ENCODE results near the gene UPP2. TPM values are rescaled to one million over a fixed set of nuclear protein-coding genes. Genes with fewer than 3 reads are reported as not detected.

UPP2 gene
- polyA plus RNA-seq, 4 donors = 0.19 TPM; not detected in 3

DNA sequence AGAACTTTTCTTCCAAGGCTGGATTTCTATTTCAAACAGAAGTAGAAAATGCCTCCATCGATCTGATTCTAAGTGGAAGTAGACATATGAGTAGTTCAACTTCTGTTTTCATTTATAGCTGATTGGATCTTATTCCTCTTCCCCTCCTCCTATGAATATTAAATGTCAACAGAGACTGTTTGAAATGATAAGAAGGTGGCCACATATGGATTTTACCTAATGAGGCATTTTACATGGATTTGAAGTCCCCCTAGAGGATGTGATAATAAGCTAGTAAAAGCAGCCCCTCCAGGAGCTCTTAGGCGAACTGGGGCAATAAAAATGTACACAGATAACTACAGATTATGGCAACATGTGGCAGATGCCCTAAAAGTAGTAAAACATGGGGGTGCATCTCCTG lies 71.0 kb downstream of the UPP2 start:
- 21 to 39% (median 33%) methylated on average over 2 of the region's 2 CpGs for WGBS, 3 donors
- DNase-seq (no peak), FAIRE-seq (no peak)
- Histone ChIP-seq H3K36me3 (ENCODE audit: control insufficient read depth in 3 of 3, insufficient read depth in 2 of 3, low read depth in 1 of 3, low read length in 3 of 3) (no peaks in the 10 kb centered on the region), H3K4me1 (ENCODE audit: control insufficient read depth in 3 of 3, insufficient read depth in 2 of 3, low read depth in 1 of 3, low read length in 2 of 3) (no peaks in the 10 kb centered on the region), H3K27ac (ENCODE audit: low read depth in 1 of 3, low read length in 2 of 3) (no peak overlapping the region), H3K27me3 (ENCODE audit: control insufficient read depth in 3 of 3, insufficient read depth in 3 of 3, low read length in 3 of 3) (no peaks in the 10 kb centered on the region), H3K4me3 (ENCODE audit: low read depth in 1 of 3, low read length in 3 of 3) (no peak overlapping the region), H3K9me3 (ENCODE audit: control insufficient read depth in 2 of 2, insufficient read depth in 1 of 2, low read depth in 1 of 2, low read length in 1 of 2) (no peaks in the 10 kb centered on the region)

DNA sequence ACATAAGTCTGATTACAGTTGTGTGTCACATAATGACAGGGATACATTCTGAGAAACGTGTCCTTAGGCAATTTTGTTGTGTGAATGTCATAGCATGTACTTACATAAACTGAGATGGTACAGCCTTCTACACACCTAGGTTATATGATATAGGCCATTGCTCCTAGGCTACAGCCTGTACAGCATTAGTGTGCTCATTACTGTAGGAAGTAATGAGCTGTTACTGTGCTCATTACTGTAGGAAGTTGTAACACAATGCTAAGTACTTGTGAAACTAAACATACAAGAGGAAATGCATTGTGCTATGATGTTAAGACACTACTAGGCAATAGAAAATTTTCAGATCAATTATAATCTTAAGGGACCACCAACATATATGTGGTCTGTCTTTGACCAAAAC lies 72.8 kb downstream of the UPP2 start:
- Histone ChIP-seq H3K27me3 (ENCODE audit: control insufficient read depth in 3 of 3, insufficient read depth in 3 of 3, low read length in 3 of 3) (no peaks in the 10 kb centered on the region), H3K27ac (ENCODE audit: low read depth in 1 of 3, low read length in 2 of 3) (no peak overlapping the region), H3K36me3 (ENCODE audit: control insufficient read depth in 3 of 3, insufficient read depth in 2 of 3, low read depth in 1 of 3, low read length in 3 of 3) (no peaks in the 10 kb centered on the region), H3K4me3 (ENCODE audit: low read depth in 1 of 3, low read length in 3 of 3) (no peak overlapping the region), H3K9me3 (ENCODE audit: control insufficient read depth in 2 of 2, insufficient read depth in 1 of 2, low read depth in 1 of 2, low read length in 1 of 2) (no peaks in the 10 kb centered on the region), H3K4me1 (ENCODE audit: control insufficient read depth in 3 of 3, insufficient read depth in 2 of 3, low read depth in 1 of 3, low read length in 2 of 3) (no peaks in the 10 kb centered on the region)
- no peak for DNase-seq
- FAIRE-seq = no peak
- WGBS, 3 donors = 65 to 71% (median 68%) methylated on average over 1 of the region's 1 CpG

DNA sequence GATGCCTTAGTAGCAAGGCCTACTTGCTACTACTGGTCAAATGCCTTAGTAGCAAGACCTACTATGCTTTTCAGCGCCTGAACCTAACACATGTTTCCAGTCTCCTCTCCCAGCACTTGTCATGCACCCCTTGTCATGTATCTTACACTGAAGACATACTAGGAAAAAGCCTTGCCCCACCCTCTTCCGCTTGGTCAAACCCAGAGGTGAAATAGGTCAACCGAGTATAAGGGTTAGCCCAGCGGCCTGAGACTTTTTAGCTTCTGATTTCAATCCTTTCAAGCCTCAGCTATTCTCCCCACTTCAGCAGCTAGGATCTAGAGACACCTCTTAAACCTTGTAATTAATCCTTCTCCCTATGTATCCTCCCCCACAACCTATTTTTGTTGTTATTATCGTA lies 73.3 kb downstream of the UPP2 start:
- no peaks in the 10 kb centered on the region for H3K9me3 ChIP-seq (ENCODE audit: control insufficient read depth in 2 of 2, insufficient read depth in 1 of 2, low read depth in 1 of 2, low read length in 1 of 2)
- no peaks in the 10 kb centered on the region for H3K36me3 ChIP-seq (ENCODE audit: control insufficient read depth in 3 of 3, insufficient read depth in 2 of 3, low read depth in 1 of 3, low read length in 3 of 3)
- H3K27ac ChIP-seq (ENCODE audit: low read depth in 1 of 3, low read length in 2 of 3) = no peak overlapping the region
- H3K4me1 ChIP-seq (ENCODE audit: control insufficient read depth in 3 of 3, insufficient read depth in 2 of 3, low read depth in 1 of 3, low read length in 2 of 3) = no peaks in the 10 kb centered on the region
- H3K27me3 ChIP-seq (ENCODE audit: control insufficient read depth in 3 of 3, insufficient read depth in 3 of 3, low read length in 3 of 3) = no peaks in the 10 kb centered on the region
- H3K4me3 ChIP-seq (ENCODE audit: low read depth in 1 of 3, low read length in 3 of 3) = no peak overlapping the region
- no peak for DNase-seq
- 92 to 98% (median 96%) methylated on average over 5 of the region's 5 CpGs for WGBS, 3 donors
- no peak for FAIRE-seq

DNA sequence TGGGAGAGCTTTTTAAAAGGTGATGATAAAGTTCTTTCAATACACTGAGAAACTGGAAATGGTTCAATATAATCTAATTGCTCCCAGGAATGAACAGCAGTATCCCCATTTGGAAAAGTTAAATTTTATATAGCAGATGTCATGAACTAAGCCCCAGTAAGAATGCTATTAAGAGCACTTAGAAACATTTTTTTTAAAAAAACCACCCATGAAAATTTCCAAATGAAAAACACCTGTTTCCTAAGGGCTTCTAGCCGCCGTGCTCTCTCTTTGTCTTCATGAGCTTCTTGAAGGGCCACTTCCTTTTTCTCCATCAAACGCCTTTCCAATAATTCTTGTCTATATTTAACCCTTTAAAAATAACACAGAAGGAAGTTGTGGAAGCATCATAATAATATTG lies 77.0 kb downstream of the UPP2 start:
- FAIRE-seq = no peak
- no peak overlapping the region for H3K27ac ChIP-seq (ENCODE audit: low read depth in 1 of 3, low read length in 2 of 3)
- no peak for DNase-seq
- WGBS, 3 donors = 35 to 69% (median 45%) methylated on average over 3 of the region's 3 CpGs
- H3K36me3 ChIP-seq (ENCODE audit: control insufficient read depth in 3 of 3, insufficient read depth in 2 of 3, low read depth in 1 of 3, low read length in 3 of 3) = no peaks in the 10 kb centered on the region
- no peaks in the 10 kb centered on the region for H3K4me1 ChIP-seq (ENCODE audit: control insufficient read depth in 3 of 3, insufficient read depth in 2 of 3, low read depth in 1 of 3, low read length in 2 of 3)
- H3K27me3 ChIP-seq (ENCODE audit: control insufficient read depth in 3 of 3, insufficient read depth in 3 of 3, low read length in 3 of 3) = no peaks in the 10 kb centered on the region
- no peaks in the 10 kb centered on the region for H3K9me3 ChIP-seq (ENCODE audit: control insufficient read depth in 2 of 2, insufficient read depth in 1 of 2, low read depth in 1 of 2, low read length in 1 of 2)
- H3K4me3 ChIP-seq (ENCODE audit: low read depth in 1 of 3, low read length in 3 of 3) = no peak overlapping the region

DNA sequence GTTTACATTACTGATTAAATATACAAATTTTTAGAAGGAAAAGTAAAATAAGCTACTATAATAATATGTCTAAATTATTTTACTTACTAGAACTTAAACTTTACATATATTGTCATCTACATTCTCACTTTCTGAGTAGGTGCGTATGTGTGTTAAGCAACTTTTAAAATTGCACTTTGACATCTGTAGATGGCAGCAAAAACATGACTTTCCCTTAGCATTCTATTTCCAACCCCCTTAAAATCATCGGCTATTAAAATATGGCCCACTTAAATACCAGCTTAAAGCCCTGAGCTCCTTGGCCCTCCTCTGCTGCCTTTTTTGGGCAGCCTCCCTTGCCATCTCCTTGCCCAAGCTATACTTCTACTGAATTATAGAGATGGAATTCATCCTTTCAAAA lies 78.0 kb downstream of the UPP2 start:
- FAIRE-seq (no peak), DNase-seq (peak in 1 of 2 donors; percentile 19)
- Histone ChIP-seq H3K9me3 (ENCODE audit: control insufficient read depth in 2 of 2, insufficient read depth in 1 of 2, low read depth in 1 of 2, low read length in 1 of 2) (no peaks in the 10 kb centered on the region), H3K27ac (ENCODE audit: low read depth in 1 of 3, low read length in 2 of 3) (no peak overlapping the region), H3K36me3 (ENCODE audit: control insufficient read depth in 3 of 3, insufficient read depth in 2 of 3, low read depth in 1 of 3, low read length in 3 of 3) (no peaks in the 10 kb centered on the region), H3K27me3 (ENCODE audit: control insufficient read depth in 3 of 3, insufficient read depth in 3 of 3, low read length in 3 of 3) (no peaks in the 10 kb centered on the region), H3K4me1 (ENCODE audit: control insufficient read depth in 3 of 3, insufficient read depth in 2 of 3, low read depth in 1 of 3, low read length in 2 of 3) (no peaks in the 10 kb centered on the region), H3K4me3 (ENCODE audit: low read depth in 1 of 3, low read length in 3 of 3) (no peak overlapping the region)
- WGBS, 3 donors = 20 to 36% (median 29%) methylated on average over 2 of the region's 2 CpGs

DNA sequence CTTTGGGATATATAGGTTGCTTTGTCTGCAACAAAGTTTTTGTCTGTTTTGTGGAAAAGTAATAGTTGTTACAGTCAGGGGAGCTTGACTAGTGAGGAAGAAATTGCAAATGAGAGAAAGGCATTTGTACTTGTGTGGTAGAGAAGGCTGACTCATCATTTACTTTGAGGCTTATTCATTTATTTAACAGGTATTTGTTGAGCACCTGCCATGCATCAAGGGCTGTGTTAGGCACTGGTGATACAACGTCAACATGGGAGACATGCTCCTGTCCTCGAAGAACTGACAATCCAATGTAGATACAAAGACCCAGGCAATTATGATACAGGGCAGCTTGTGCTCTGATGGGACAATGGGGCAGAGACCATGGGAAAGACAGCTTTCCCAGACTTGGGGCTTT lies 79.5 kb downstream of the UPP2 start:
- Histone ChIP-seq H3K27ac (ENCODE audit: low read depth in 1 of 3, low read length in 2 of 3) (no peak overlapping the region), H3K36me3 (ENCODE audit: control insufficient read depth in 3 of 3, insufficient read depth in 2 of 3, low read depth in 1 of 3, low read length in 3 of 3) (no peaks in the 10 kb centered on the region), H3K27me3 (ENCODE audit: control insufficient read depth in 3 of 3, insufficient read depth in 3 of 3, low read length in 3 of 3) (no peaks in the 10 kb centered on the region), H3K4me1 (ENCODE audit: control insufficient read depth in 3 of 3, insufficient read depth in 2 of 3, low read depth in 1 of 3, low read length in 2 of 3) (no peaks in the 10 kb centered on the region), H3K9me3 (ENCODE audit: control insufficient read depth in 2 of 2, insufficient read depth in 1 of 2, low read depth in 1 of 2, low read length in 1 of 2) (no peaks in the 10 kb centered on the region), H3K4me3 (ENCODE audit: low read depth in 1 of 3, low read length in 3 of 3) (no peak overlapping the region)
- 53 to 86% (median 85%) methylated on average over 2 of the region's 2 CpGs for WGBS, 3 donors
- FAIRE-seq (no peak), DNase-seq (no peak)

DNA sequence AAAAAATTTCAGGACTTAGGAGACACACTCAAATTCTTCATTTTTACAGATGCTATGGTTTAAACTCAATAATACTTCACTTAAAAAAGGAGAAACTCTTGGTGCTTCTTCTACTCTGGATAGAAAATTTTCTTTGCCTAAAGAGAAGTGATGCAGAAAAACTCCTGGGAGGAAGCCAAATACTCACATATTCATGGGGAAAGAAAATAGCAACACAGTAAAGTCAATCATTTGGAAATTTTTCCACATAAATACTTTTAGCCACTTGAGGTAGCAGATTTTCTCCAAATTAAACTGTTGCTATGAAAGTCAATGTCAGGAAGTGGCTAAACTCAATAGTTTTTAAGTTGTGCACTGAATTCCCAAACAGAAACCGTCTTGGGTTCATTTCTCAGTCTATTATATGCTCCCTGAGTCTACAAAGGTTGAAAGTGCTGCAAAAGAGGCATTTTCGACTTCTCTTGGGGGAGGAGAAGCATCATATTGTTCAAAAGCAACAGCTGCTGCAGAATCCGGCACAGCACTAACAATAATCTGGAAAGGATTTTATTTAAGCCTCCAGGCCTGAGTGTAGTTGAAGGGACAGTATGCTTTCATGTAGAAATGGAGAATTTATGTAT lies 81.1 kb downstream of the UPP2 start:
- Histone ChIP-seq H3K27ac (ENCODE audit: low read depth in 1 of 3, low read length in 2 of 3) (no peak overlapping the region), H3K36me3 (ENCODE audit: control insufficient read depth in 3 of 3, insufficient read depth in 2 of 3, low read depth in 1 of 3, low read length in 3 of 3) (no peaks in the 10 kb centered on the region), H3K4me1 (ENCODE audit: control insufficient read depth in 3 of 3, insufficient read depth in 2 of 3, low read depth in 1 of 3, low read length in 2 of 3) (no peaks in the 10 kb centered on the region), H3K4me3 (ENCODE audit: low read depth in 1 of 3, low read length in 3 of 3) (no peak overlapping the region), H3K9me3 (ENCODE audit: control insufficient read depth in 2 of 2, insufficient read depth in 1 of 2, low read depth in 1 of 2, low read length in 1 of 2) (no peaks in the 10 kb centered on the region), H3K27me3 (ENCODE audit: control insufficient read depth in 3 of 3, insufficient read depth in 3 of 3, low read length in 3 of 3) (no peaks in the 10 kb centered on the region)
- DNase-seq = no peak
- WGBS, 3 donors = 69 to 85% (median 76%) methylated on average over 3 of the region's 3 CpGs
- FAIRE-seq = no peak

DNA sequence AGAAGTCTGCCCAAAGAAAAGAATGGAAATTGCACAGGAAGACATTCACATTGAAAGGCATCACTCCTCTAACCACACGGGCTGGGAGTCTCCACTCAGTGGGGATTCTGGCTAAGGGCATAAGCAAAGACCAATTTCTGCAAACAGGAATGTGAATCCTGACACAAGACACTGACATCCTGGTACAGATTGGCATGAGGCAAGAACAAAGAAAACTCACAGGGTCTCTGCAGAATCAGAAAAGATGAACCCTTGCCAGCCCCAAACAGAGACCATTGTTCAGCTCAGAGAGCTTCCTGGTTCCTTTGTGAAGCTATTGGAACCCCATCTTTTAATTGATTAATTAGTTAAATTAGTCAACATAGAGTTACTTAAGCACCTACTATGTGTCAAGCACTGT lies 82.3 kb downstream of the UPP2 start:
- DNase-seq (no peak), FAIRE-seq (no peak)
- Histone ChIP-seq H3K27ac (ENCODE audit: low read depth in 1 of 3, low read length in 2 of 3) (no peak overlapping the region), H3K4me1 (ENCODE audit: control insufficient read depth in 3 of 3, insufficient read depth in 2 of 3, low read depth in 1 of 3, low read length in 2 of 3) (no peaks in the 10 kb centered on the region), H3K36me3 (ENCODE audit: control insufficient read depth in 3 of 3, insufficient read depth in 2 of 3, low read depth in 1 of 3, low read length in 3 of 3) (no peaks in the 10 kb centered on the region), H3K4me3 (ENCODE audit: low read depth in 1 of 3, low read length in 3 of 3) (no peak overlapping the region), H3K9me3 (ENCODE audit: control insufficient read depth in 2 of 2, insufficient read depth in 1 of 2, low read depth in 1 of 2, low read length in 1 of 2) (no peaks in the 10 kb centered on the region), H3K27me3 (ENCODE audit: control insufficient read depth in 3 of 3, insufficient read depth in 3 of 3, low read length in 3 of 3) (no peaks in the 10 kb centered on the region)
- 58 to 75% (median 73%) methylated on average over 1 of the region's 1 CpG for WGBS, 3 donors
